HG03565 (cell line): ENCODE data around the gene CCN2.
"Not testable (repeated sequence)": the region's sequence is repeated elsewhere in the genome, so short reads cannot be mapped to it uniquely, and the experiment has no call there.

ENCODE experiments used
- ATAC-seq: cut with Tn5 transposase; IDR thresholded peaks from one replicate; pipeline ENCODE4 v1.9.1; 2021; ENCODE audit warnings: mild to moderate bottlenecking, moderate library complexity; ENCODE audit not compliant: unreplicated experiment

Gene CCN2

DNA sequence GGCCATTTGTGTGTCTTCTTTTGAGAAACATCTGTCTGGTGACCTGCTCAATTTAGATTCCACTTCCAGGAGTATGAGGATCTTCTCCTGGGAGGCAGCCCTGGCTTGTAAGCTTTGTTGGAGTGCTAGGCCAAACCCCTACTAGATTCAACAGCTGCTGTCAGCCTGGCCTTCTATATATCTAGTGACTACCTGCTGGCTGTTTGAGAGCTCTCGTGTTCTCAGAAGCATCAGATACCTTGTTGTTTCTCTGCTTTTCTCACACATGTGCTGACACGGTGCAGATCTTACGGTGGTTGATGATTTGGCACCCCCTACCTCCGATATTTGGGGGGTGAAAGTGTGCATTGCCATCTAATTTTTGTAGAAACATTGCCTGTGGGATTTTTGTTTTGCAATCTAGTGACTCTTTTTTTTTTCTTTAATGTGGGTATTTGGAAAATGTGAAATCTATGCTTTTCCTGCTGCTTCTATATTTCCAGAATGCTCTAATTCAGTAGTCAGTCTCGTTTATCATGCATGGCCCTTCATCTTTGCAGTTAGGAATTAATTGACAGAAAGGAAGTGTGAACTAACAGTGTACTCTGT is 4.7 kb downstream of the CCN2 start:
- ATAC-seq: no peak

DNA sequence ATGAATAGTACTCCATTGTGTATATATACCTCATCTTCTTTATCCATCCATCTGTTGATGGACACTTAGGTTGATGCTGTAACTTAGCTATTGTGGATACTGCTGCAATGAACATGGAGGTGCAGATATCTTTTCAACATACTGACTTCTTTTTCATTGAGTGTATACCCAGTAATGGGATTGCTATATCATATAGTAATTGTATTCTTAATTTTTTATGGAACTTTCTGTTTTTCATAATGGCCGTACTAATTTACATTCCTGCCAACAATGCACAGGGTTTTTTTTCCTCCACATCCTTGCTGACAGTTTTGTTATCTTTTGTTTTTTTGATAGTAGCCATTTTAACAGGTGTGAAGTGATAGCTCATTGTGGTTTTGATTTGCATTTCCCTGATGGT is 5.2 kb downstream of the CCN2 start:
- ATAC-seq: no peak

DNA sequence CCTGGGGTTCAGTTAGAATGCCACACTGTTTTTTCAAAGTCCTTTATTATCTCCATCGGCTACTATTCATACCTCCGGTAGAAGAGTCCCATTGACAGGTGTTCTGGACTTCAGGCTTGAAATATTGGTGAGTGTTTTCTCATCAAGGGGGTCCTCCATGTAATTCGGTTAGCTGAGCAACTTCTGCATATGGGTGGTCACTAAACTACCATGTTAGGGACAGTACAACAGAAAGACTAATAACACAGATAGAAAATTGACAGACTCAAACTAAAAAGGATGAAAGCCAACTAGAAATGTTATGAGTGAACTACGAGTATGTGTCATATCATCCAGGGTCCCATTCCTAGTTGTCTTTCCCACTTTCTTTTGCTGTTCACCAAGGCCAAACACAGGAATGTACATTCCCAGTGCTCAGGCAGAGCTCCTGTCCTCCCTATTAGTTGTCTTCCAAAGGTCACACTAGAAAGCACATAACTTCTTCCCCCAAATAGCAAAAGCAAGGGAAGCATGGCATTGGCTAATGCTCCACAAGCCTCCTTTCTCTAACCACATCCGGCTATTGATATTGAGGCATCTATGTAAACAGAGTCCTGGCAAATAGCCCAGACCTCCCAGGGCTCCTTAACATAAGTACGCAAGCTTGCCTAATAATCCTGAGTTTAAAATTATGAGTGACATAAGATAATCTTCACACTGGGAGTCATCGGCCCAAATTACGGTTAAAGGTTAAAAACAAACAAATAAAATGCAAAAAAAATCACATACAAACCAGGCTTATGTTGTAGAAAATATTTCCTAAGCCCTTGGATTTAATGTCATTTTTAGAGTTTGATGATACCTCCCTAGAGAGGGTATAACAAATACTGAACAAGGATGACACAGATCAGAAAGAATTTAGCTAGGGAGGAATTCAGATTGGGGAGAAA is 13.2 kb downstream of the CCN2 start:
- ATAC-seq: no peak

- ATAC-seq: no peak
Observed at GRCh38 chr6:131937226-131937625, 13.9 kb downstream of the CCN2 start.

GRCh38 chr6:131936156-131936555 is 15.0 kb downstream of the CCN2 start:
- no peak for ATAC-seq

DNA sequence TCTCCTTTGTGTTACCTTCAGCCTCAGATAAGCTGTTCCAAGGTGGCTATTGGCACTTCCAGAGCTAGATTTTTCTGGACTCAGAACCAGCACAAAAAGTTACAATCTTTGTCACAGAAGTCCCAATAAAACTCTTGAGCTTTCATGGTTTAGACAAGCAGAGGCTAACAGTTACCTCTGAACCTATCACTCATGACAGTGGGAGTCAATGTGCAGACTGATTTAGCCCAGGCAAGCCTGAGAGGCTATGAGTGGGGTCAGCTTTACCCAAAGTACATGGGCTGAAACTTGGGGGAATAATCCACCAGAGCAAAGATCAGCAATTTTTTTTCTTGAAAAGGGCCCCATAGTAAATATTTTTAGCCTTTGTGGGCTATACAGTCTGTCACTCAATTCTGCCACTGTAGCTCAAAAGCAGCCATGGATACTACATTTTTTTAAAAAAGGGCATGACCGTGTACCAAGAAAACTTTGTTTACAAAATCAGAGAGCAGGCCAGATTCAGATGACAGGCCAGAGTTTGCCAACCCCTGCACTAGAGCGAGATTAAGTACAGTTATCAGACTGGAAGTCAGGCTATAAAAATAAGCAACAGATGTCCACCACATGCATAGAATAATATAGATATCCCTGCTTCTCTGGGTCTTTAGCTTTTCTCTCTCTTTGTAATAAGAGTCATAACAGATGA is 20.0 kb downstream of the CCN2 start:
- no peak for ATAC-seq

DNA sequence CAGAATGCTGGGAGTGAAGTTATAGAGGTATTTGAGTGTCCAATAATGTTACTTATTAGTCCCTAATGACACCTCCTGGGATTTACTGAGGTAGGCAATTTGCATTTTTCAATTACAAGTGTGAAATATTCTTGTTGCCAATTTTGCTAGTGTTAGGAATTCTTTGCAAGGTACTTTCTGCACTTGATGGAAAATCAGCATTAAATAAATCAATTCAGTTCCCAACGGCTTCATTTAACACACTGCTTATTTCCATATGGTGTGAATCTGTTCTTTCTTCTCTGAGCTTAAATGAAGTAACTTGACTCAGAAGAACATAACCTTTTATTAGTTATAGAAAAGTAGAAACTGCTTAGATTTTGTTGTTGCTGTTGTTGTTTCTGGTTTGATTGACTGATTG is 21.2 kb downstream of the CCN2 start:
- no peak for ATAC-seq

DNA sequence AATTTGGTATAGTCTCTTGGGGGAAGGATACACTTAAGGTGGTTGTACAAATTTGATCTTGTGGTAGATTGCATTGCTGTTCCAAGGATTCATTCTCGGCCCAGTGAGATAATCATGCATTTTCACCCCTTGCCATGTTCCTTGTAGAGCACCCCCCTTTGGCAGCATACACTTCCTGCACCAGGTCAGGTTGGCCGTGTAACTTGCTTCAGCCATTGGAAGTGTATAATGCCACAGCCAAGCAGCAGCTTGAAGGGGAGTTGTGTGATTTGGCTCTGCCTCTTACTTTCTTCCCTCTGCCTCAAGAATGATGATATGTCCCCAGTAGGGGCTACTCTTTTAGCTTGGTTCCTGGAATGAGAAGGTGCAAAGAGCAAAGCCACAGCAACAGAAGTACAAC is 21.9 kb downstream of the CCN2 start:
- no peak for ATAC-seq

DNA sequence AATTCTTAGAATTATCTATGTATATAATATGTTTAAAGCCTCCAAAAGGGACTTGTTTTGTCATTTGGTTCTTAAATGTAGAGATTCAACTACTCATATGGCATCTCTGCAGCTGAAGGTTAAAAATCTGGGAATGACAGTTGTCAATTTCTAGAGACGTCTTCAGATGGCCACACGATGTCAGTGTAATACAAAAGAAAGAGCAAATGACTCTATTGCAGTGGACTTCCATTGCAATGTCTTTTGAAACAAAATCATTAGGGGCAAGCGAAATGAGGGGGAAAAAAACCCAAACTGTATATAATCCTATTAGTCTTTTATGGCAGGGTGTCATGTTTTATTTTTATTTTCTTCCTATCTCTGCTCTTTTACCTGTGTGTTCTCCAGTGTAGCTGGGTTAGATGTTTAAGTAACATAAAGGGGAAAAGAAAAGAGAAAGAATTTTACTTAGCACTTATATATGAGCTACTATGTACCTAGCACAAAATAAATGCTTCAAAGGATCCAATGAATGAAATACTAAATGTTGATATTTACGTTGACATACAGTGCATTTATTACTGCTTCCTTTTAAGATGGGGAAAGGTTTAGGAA is 26.2 kb downstream of the CCN2 start:
- ATAC-seq: no peak

GRCh38 chr6:131923356-131923755 is 27.8 kb downstream of the CCN2 start:
- peak; percentile 45 for ATAC-seq

DNA sequence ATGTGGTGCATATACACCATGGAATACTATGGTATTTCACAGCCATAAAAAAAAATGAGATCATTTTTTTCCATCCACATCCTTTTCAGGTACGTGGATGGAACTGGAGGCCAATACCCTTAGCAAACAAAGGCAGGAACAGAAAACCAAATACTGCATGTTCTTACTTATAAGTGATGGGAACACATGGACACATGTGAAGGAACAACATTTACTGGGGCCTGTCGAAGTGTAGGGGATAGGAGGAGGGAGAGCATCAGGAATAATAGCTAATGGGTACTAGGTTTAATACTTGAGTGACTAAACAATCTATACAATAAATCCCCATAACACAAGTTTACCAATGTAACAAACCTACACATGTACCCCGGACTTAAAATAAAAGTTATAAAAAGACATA is 30.5 kb downstream of the CCN2 start:
- ATAC-seq: no peak

DNA sequence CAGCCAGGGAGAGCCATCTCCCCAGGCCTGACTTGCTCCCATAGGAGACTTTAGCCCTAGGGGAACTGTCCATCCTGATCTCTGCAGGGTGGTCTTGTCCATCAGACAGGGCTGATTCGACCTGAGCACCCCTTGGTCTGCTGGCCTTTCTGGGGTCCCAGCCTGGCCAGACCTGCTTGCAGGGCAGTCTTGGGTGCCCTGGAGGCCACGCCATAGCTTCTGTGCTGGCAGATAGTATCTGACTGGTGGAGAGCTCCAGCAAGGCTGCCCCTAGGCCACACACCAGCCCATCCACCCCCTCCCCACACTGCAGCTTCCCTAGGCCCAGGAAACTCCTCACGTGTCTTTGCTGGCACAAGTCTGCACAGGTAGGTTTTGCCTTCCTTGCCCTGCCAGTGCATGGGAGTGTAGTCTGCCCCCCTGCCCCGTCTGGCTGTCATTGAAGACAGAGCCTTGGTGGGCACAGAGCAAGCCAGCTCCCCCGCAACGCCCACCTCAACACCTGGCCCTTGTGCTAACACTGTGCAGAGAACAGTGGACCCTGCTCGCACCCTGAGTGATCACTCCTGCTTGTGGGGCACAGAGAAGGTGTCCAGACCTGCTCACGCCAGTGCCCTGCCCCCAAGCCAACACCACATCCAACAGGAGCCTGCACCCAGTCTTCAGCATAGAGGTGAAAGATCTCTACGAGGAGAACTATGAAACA is 32.4 kb downstream of the CCN2 start:
- ATAC-seq: no peak

GRCh38 chr6:131917763-131918649 is 33.2 kb downstream of the CCN2 start:
- no peak for ATAC-seq

- no peak for ATAC-seq
Observed at GRCh38 chr6:131917318-131917717, 33.9 kb downstream of the CCN2 start.

GRCh38 chr6:131916847-131917246 is 34.3 kb downstream of the CCN2 start:
- no peak for ATAC-seq

GRCh38 chr6:131916091-131916796 is 34.9 kb downstream of the CCN2 start:
- ATAC-seq: not testable (repeated sequence)

DNA sequence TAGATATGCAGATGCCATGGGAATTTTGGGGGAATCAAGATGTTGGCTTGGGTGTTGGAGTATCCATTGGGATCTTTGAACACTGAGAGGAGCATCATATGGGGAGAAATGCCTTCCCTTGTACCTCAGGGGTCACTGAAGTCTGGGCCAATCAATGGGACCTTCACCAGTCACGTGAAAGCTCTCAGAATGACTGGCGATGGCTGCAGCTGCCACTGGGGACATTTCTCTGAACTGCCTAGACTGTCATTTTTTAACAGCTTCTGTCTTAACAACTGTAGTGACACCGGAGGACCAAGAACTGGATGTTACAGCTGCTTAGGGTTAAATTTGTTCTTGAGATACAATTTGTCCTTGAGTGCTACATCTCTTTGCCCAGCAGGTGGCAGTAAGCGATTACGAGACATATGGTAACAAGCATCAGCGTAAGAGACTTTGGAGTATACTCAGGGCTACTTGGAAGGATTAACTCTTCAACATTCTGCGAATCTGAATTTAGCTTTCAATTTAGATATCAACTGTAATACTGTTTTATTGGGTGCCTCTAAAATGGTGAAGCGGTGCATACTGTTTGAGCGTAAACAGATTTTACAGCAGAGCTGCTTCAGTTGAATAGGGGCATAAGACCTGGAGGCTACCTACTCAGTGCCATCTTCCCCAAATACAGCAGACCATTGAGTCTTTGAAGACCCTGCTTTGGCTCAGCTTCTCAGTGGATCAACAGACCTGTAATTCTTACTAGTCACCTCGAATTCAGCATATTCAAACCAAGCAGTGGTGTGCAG is 36.0 kb downstream of the CCN2 start:
- peak; percentile 84 for ATAC-seq

GRCh38 chr6:131914234-131914633 is 36.9 kb downstream of the CCN2 start:
- ATAC-seq: no peak
